22Rv1 (cell line): ENCODE results near the gene MFSD2B.
"Not testable (repeated sequence)": the region's sequence is repeated elsewhere in the genome, so short reads cannot be mapped to it uniquely, and the experiment has no call there.

ENCODE experiments used
- H3K27ac ChIP-seq: fragments of 450-650 bp; 2 replicates; pipeline ENCODE4 v1.5.1; 2017
- ZFX ChIP-seq: fragments of 450-650 bp; IDR thresholded peaks from 2 replicates; pipeline ENCODE4 v1.6.1; 2017; ENCODE audit warnings: antibody characterized with exemption, borderline replicate concordance
- TF ChIP-seq, protein P1 (sequence below): fragments of 450-650 bp; IDR thresholded peaks from 2 replicates; pipeline ENCODE4 v1.5.1; 2017; ENCODE audit warnings: mild to moderate bottlenecking

MFSD2B gene

DNA sequence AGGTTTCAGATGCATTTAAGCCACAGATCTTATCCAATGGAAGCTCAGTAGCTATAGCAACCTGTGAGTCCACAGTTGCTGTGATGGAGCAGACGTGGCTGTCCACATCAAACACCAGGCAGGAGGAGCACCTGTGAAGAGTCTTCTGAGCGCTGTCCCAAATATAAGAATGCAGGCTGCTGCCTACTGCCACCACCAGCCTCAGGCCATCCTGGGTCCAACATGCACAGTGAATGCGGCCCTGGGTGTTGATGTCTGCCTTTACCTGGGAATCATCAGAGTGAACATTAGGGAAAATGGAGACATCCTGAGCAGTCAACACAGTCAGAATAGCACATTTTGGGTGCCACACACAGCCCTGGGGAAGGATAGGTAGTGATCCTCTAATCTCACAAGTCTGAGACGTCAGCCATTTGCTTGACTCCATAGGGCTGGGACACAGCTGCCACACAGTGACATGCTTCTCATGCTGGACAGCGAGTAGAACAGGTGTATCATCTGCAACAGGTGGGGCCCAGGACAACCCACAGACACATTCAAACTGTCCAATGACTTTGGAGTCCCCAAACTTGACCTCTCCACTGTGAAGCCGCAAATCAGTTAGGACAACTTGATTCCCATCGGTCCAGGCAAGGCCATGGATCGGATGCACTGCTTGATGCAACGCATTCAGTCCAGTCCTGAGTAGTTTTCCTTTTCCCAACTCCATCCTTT lies 29.1 kb downstream of the MFSD2B start:
- TF ChIP-seq, protein P1, sequence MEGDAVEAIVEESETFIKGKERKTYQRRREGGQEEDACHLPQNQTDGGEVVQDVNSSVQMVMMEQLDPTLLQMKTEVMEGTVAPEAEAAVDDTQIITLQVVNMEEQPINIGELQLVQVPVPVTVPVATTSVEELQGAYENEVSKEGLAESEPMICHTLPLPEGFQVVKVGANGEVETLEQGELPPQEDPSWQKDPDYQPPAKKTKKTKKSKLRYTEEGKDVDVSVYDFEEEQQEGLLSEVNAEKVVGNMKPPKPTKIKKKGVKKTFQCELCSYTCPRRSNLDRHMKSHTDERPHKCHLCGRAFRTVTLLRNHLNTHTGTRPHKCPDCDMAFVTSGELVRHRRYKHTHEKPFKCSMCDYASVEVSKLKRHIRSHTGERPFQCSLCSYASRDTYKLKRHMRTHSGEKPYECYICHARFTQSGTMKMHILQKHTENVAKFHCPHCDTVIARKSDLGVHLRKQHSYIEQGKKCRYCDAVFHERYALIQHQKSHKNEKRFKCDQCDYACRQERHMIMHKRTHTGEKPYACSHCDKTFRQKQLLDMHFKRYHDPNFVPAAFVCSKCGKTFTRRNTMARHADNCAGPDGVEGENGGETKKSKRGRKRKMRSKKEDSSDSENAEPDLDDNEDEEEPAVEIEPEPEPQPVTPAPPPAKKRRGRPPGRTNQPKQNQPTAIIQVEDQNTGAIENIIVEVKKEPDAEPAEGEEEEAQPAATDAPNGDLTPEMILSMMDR = no peak
- TF ChIP-seq ZFX = no peak
- H3K27ac ChIP-seq = no peak overlapping the region

DNA sequence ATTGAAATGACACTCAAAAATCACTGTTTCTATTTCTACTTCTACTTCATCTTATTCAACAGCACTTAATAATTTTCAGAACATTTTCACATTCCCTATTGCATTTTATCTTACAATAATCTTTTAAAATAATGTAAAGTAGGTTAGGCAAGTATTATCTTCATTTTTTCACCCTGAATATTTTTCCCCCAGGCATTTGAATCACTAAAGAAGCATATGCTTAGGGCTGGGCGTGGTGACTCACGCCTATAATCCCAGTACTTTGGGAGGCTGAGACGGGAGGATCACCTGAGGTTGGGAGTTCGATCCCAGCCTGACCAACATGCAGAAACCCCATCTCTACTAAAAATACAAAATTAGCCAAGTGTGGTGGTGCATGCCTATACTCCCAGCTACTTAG lies 30.6 kb downstream of the MFSD2B start:
- TF ChIP-seq ZFX = no peak
- TF ChIP-seq, protein P1 = no peak
- no peak overlapping the region for H3K27ac ChIP-seq

DNA sequence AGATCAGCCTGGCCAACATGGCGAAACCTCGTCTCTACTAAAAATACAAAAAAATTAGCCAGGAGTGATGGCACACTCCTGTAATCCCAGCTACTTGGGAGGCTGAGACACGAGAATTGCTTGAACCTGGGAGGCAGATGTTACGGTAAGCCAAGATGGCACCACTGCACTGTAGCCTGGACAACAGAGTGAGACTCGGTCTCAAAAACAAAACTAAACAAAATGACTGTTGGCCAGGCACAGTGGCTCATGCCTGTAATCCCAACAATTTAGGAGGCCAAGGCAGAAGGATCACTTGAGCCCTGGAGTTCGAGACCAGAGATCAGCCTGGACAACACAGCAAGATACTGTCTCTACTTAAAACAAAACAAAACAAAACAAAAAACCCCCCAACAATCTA lies 33.2 kb downstream of the MFSD2B start:
- H3K27ac ChIP-seq = not testable (repeated sequence)

DNA sequence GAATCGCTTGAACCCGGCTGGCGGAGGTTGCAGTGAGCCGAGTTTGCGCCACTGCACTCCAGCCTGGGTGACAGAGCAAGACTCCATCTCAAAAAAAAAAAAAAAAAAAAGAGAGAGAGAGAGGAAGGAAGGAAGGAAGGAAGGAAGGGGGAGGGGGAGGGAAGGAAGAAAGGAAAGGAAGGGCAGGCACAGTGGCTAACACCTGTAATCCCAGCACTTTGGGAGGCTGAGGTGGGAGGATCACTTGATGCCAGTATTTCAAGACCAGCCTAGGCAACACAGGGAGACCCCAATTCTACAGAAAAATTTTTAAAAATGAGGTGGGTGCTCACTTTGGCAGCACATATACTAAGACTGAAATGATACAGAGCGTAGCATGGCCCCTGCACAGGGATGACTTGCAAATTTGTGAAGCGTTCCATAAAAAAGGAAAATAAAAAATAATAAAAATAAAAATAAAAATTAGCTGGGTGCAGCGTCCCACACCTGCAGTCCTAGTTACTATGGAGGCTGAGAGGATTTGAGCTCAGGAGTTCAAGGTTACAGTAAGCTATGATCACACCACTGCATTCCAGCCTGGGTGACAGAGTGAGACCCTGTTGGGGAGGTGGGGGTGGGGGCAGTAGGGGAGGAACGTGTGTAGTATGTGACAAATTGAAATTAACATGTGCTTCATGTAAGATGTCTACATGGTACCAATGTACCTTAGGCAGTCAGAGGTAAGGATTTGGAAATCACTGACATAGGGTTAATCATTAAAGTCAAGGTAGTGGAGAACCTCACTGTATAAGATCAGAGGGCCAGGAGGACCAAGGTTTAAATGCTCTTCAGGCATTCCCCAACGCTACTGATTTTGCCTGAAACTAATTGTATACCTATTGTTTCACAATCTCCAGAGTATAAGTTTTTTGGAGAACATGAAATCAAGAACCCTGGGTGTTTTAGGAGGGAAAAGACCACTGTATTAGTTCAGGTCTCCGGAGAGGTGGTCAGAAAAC lies 35.9 kb downstream of the MFSD2B start:
- H3K27ac ChIP-seq = no peak overlapping the region
- TF ChIP-seq ZFX = no peak
- TF ChIP-seq, protein P1 = no peak

DNA sequence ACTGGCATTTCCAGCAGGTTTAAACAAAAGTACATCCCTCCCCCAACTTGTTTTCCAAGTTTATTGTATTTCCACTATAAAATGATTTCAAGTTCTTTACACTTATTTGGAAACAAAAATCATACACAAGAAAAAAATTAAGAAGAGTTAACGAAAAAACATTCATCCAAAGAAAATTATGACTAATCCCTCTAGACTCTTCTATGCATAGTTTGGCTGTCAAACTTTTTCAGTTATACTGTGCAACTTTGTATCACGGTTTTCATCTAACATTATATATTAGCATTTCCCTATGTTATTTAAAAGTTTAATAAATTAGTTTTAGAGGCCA lies 36.7 kb downstream of the MFSD2B start:
- TF ChIP-seq, protein P1 = no peak
- TF ChIP-seq ZFX = no peak
- peak overlapping the region; percentile 77 for H3K27ac ChIP-seq

DNA sequence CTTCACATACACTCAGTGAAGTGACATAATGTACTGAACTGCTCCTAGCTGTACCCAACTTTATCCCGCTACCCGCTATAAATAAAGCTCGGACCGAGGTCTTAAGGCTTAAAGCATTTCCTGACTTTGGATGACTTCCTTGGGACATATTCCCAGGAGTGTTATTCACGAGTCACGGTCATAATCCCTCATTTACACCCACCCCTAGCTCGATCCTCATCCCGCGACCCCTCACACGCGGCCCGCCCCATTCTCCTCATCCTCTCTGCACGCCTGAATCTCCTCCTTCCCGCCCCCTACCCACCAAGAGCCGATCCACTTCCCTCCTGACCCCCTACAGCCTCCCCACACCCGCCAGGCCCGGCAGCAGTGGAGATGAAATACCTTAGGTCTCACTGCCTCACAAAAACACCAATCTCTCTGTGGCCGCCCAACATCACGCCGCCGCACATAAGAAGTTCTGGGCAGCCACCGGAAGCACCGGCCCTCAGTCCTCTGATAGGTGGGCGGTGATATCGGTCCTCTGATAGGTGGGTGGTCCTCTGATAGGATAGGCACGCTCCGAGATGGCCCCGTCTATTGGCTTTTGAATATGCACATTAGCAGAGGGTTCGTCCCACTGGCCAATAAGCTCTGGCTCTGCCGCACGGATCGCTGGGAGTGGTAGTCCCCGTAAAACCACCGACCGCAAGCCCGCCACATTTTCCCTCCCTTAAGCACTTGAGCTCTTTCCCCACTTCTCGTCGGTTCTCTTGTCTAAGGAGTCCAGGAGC lies 37.2 kb downstream of the MFSD2B start, which contains the start of gene WDCP:
Gene WDCP (minus strand): TSS at position 462 of the 773 bp plus-strand sequence. CDS start 7,897 bp downstream, outside the sequence.
- no peak for TF ChIP-seq ZFX
- TF ChIP-seq, protein P1 = no peak
- H3K27ac ChIP-seq = peak within 1 kb of the TSS; percentile 77

DNA sequence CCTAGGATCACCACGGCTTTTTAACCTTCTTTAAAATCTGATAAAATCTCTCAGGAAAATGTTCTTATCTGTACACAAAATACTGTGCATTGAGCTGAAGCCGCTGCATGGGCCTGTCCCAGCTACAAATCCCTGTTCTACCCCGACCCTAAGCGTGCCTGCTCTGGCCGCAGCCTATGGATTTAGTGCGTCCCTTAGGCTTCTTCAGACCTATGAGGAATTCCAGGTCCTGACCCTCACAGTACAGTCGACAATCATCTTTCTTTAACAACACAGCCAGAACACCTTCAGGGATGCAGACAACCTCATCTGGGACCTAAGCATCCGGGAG lies 37.8 kb downstream of the MFSD2B start:
- peak overlapping the region; percentile 77 for H3K27ac ChIP-seq
- TF ChIP-seq, protein P1 = no peak
- TF ChIP-seq ZFX = no peak
